B cell (primary cell): ENCODE results near the gene GP1BB. TPM values are rescaled to one million over a fixed set of nuclear protein-coding genes. Genes with fewer than 3 reads are reported as not detected.

Experiments used
- ATAC-seq: fragments of 200-7000 bp; cut with Tn5 transposase; one replicate; pipeline ENCODE4 v1.10.0; 2021; ENCODE audit warnings: low read depth, mild to moderate bottlenecking, moderate number of reproducible peaks, moderate library complexity
- CTCF ChIA-PET: fragments of 350-600 bp; sonication (Branson Sonifier 250); formaldehyde crosslinking; loops from one replicate; lab custom pipeline; 2021; ENCODE audit warnings: antibody characterized with exemption, inconsistent platforms; lab: Charles Lee
- POLR2A ChIA-PET: fragments of 350-600 bp; sonication (Branson Sonifier 250); formaldehyde crosslinking; loops from one replicate; lab custom pipeline; 2021; ENCODE audit warnings: antibody characterized with exemption; lab: Charles Lee
- DNase-seq: peaks from one replicate; pipeline ENCODE4 v3.0.0; 2013
- H2AFZ ChIP-seq: 2 replicates; pipeline ENCODE4 v1.6.1; 2012; ENCODE audit warnings: mild to moderate bottlenecking, low read depth, low read length; ENCODE audit not compliant: insufficient read depth, poor library complexity, severe bottlenecking
- H3K27ac ChIP-seq, 2 donors: 1 replicate in 1 of 2; 2 replicates in 1 of 2; pipeline ENCODE4 v1.5.1; 2012 to 2013; ENCODE audit warnings: low read length in 2 of 2, mild to moderate bottlenecking in 2 of 2, moderate library complexity in 1 of 2
- H3K27me3 ChIP-seq, 4 experiments: fragments of 200-600 bp in 1 of 4; sonication (generic) in 1 of 4; replicated peaks in 1 of 4; 1 replicate in 2 of 4; 2 replicates in 2 of 4; pipeline versions ENCODE4 v1.6.1 to v1.7.0; 2013 to 2016; ENCODE audit warnings: low read length in 3 of 4, mild to moderate bottlenecking in 2 of 4, mixed read lengths in 1 of 4, moderate library complexity in 1 of 4; ENCODE audit not compliant: insufficient read depth in 4 of 4, control insufficient read depth in 3 of 4; ENCODE audit errors: control extremely low read depth in 1 of 4
- H3K36me3 ChIP-seq, 2 experiments: replicated peaks in 1 of 2; 1 replicate in 1 of 2; 2 replicates in 1 of 2; pipeline versions ENCODE4 v1.6.1 to v1.7.1; 2013; ENCODE audit warnings: low read length in 1 of 2; ENCODE audit not compliant: insufficient read depth in 2 of 2, control insufficient read depth in 1 of 2; ENCODE audit errors: control extremely low read depth in 1 of 2, extremely low read depth in 1 of 2
- H3K4me1 ChIP-seq, 2 donors: fragments of 200-600 bp in 1 of 2; sonication (generic) in 1 of 2; 1 replicate in 1 of 2; 2 replicates in 1 of 2; pipeline versions ENCODE4 v1.5.1 to v1.6.1; 2013 to 2017; ENCODE audit warnings: low read length in 2 of 2; ENCODE audit not compliant: control insufficient read depth in 2 of 2, insufficient read depth in 2 of 2
- H3K4me2 ChIP-seq: replicated peaks from 2 replicates; pipeline ENCODE3; 2012; ENCODE audit warnings: mild to moderate bottlenecking, low read depth, low read length; ENCODE audit not compliant: poor library complexity, severe bottlenecking
- H3K4me3 ChIP-seq, 5 experiments: fragments of 200-600 bp in 1 of 5; sonication (generic) in 1 of 5; 1 replicate in 3 of 5; 2 replicates in 2 of 5; pipeline versions ENCODE4 v1.5.1 to v1.7.0; 2011 to 2016; ENCODE audit warnings: low read length in 4 of 5, mild to moderate bottlenecking in 4 of 5, low read depth in 2 of 5, control low read depth in 1 of 5, moderate library complexity in 1 of 5; ENCODE audit not compliant: insufficient read depth in 1 of 5; ENCODE audit errors: control extremely low read depth in 1 of 5, extremely low read depth in 1 of 5
- H3K79me2 ChIP-seq: fragments of 200-600 bp; sonication (generic); one replicate; pipeline ENCODE4 v1.6.0; 2016; ENCODE audit warnings: low read length; ENCODE audit not compliant: control insufficient read depth, insufficient read depth
- H3K9ac ChIP-seq: fragments of 200-600 bp; sonication (generic); 2 replicates; pipeline ENCODE4 v1.6.1; 2017; ENCODE audit warnings: mild to moderate bottlenecking, low read length, moderate library complexity
- H3K9me3 ChIP-seq, 3 donors: one replicate each; pipeline versions ENCODE4 v1.6.1 to v1.7.1; 2013; ENCODE audit warnings: low read length in 2 of 3; ENCODE audit not compliant: control insufficient read depth in 2 of 3, insufficient read depth in 1 of 3; ENCODE audit errors: control extremely low read depth in 1 of 3
- H4K20me1 ChIP-seq: 2 replicates; pipeline ENCODE4 v1.6.0; 2012; ENCODE audit warnings: mild to moderate bottlenecking, low read length; ENCODE audit not compliant: insufficient read depth, control insufficient read depth, poor library complexity, severe bottlenecking
- H3K27ac Mint-ChIP-seq: one replicate; pipeline ENCODE4 v1.8.0; 2021; ENCODE audit warnings: mixed read lengths
- H3K27me3 Mint-ChIP-seq: one replicate; pipeline ENCODE4 v1.8.0; 2021; ENCODE audit warnings: mixed read lengths
- H3K4me1 Mint-ChIP-seq: one replicate; pipeline ENCODE4 v1.8.0; 2021; ENCODE audit warnings: mixed read lengths
- H3K4me3 Mint-ChIP-seq: one replicate; pipeline ENCODE4 v1.8.0; 2021; ENCODE audit warnings: mixed read lengths
- H3K9me3 Mint-ChIP-seq: one replicate; pipeline ENCODE4 v1.8.0; 2022; ENCODE audit warnings: mixed read lengths; ENCODE audit not compliant: insufficient read depth
- EZH2 ChIP-seq: IDR thresholded peaks from 2 replicates; pipeline ENCODE4 v1.6.1; 2012; ENCODE audit warnings: borderline replicate concordance, low read depth, mild to moderate bottlenecking, moderate library complexity, low read length; ENCODE audit not compliant: insufficient read depth, poor library complexity, severe bottlenecking
- WGBS: methylation state at CpG from one replicate; pipeline ENCODE4 v1.1.5; 2013; ENCODE audit warnings: missing lambda C conversion rate; ENCODE audit not compliant: insufficient coverage; 5-methylcytosine and 5-hydroxymethylcytosine counted together
- intact Hi-C: fragments of 100-400 bp; cut with micrococcal nuclease; formaldehyde crosslinking; loops from one replicate; pipeline ENCODE4 v1.10.0; 2022
- polyA plus RNA-seq: library from polyadenylated mRNA; depleted of rRNA; stranded (reverse); fragments of >200 nt; gene quantifications from 2 replicates; pipeline ENCODE4 v1.2.3, GENCODE V29; 2012
- total RNA-seq, 2 donors: library from RNA; stranded (reverse); fragments of 120-200 nt in 1 of 2; gene quantifications; 1 replicate in 1 of 2; 2 replicates in 1 of 2; pipeline versions ENCODE4 v1.2.3 to v1.2.4, GENCODE V29; 2013 to 2022
- TF ChIP-seq, protein P1 (sequence below): fragments of 200-600 bp; IDR thresholded peaks from one replicate; pipeline ENCODE4 v1.8.0; 2022; ENCODE audit warnings: antibody characterized with exemption, mild to moderate bottlenecking

Gene GP1BB
- total and polyA plus RNA-seq, 2 donors (not counting 1 experiment from before 2014, with no cell fraction given), result 0.31 TPM; not detected in 1

DNA sequence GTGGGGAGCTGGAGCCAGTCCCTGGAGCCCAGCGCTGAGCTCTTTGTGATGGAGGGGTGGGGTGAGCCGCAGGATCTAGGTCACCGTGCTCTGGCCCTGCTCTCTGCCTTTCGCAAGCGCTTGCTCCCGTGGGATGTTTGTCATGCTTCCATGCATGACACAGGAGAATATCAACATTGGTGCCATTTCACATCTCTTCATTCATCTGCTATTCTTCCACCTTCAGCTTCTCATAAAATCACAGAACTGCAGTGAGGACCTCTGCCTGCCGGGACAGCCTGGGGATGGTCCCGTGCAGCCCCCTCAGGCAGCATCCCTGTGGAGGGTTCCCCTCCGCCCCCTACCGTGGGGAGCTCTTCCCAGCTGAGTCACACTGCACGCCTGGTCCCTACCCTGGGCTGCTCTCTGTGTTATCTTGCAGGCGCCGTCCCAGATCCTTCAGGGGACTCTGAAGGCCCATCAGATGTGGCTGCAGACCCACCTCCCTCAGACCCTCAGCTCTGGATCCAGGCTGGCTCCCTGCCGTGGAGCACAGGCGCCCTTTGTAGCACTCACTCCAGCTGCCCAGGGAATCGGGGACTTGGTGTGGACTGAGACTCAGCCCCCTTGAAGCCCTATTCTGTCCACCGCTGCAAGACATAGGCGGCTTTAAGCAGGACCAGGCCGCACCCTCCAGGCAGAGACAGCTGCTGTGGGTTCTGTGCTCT is 14.1 kb upstream of the GP1BB start:
- Histone ChIP-seq H3K4me2 (no peak overlapping the region), H3K27ac (no peak overlapping the region), H3K4me3 (no peak overlapping the region), H3K9ac (no peak overlapping the region), H3K36me3 (no peaks in the 10 kb centered on the region), H2AFZ (no peak overlapping the region), H3K9me3 (no peaks in the 10 kb centered on the region), H3K79me2 (no peaks in the 10 kb centered on the region), H4K20me1 (no peaks in the 10 kb centered on the region), H3K4me1 (peaks cover 3% of the 10 kb centered on the region in 2 donors), H3K27me3 (peaks cover 0 to 11% (median 3%) of the 10 kb centered on the region in 4 experiments)
- ChIA-PET CTCF (no interaction called here), POLR2A (no interaction called here)
- WGBS, result 93% methylated on average over 17 of the region's 19 CpGs
- Mint-ChIP-seq H3K27ac (no peak overlapping the region), H3K4me3 (no peak overlapping the region), H3K27me3 (peaks cover 23% of the 10 kb centered on the region), H3K4me1 (peaks cover 2% of the 10 kb centered on the region), H3K9me3 (no peaks in the 10 kb centered on the region)
- no peak for TF ChIP-seq EZH2
- TF ChIP-seq, protein P1, sequence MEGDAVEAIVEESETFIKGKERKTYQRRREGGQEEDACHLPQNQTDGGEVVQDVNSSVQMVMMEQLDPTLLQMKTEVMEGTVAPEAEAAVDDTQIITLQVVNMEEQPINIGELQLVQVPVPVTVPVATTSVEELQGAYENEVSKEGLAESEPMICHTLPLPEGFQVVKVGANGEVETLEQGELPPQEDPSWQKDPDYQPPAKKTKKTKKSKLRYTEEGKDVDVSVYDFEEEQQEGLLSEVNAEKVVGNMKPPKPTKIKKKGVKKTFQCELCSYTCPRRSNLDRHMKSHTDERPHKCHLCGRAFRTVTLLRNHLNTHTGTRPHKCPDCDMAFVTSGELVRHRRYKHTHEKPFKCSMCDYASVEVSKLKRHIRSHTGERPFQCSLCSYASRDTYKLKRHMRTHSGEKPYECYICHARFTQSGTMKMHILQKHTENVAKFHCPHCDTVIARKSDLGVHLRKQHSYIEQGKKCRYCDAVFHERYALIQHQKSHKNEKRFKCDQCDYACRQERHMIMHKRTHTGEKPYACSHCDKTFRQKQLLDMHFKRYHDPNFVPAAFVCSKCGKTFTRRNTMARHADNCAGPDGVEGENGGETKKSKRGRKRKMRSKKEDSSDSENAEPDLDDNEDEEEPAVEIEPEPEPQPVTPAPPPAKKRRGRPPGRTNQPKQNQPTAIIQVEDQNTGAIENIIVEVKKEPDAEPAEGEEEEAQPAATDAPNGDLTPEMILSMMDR, result no peak
- intact Hi-C loops, result no loop called here
- ATAC-seq (no peak), DNase-seq (peak; percentile 2)

DNA sequence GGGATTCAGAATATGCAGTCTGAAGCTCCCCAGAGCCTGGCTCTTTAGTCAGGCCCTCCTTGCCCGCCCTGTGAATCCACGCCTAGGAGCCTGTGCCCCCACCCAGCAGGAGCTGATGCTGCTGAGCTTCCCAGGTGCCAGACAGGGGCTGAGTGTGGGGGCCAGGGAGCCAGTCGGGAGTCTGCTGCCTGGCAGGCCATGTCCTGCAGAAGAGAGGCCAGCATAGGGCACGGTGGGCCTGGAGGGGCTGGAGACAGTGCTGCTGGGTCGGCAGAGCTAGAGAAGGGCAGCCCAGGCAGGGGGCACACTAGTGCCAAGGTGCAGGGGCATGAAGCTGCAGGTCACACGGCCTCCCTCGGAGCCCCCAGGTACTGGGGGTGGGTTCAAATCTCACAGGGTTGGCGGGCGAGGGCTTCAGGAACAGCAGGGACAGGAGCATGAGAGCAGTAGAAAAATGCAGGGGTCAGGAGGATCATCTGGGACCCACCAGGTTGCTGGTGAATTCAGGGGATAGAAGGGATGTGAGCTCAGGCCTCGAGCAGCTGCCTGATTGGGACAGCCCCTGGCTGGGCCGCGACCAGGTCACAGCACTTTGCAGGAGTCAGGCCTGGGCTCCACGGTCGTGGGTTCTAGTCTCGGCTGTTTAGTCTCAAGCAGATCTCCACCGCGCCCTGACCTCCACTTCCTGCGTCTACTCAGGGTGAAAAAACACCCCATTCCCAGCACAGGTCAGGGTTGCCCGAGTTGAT is 13.1 kb upstream of the GP1BB start:
- H3K4me1 Mint-ChIP-seq, result peaks cover 3% of the 10 kb centered on the region
- Histone ChIP-seq H3K79me2 (no peaks in the 10 kb centered on the region), H3K27me3 (peaks cover 0 to 17% (median 7%) of the 10 kb centered on the region in 4 experiments), H3K27ac (no peak overlapping the region), H3K36me3 (no peaks in the 10 kb centered on the region), H3K4me3 (no peak overlapping the region), H4K20me1 (no peaks in the 10 kb centered on the region), H3K4me2 (no peak overlapping the region), H2AFZ (no peak overlapping the region), H3K9me3 (no peaks in the 10 kb centered on the region), H3K9ac (no peak overlapping the region), H3K4me1 (peaks cover 8 to 10% of the 10 kb centered on the region in 2 donors)
- H3K27ac Mint-ChIP-seq, result no peak overlapping the region
- intact Hi-C loops, result no loop called here
- DNase-seq (peak; percentile 2), ATAC-seq (no peak)
- TF ChIP-seq, protein P1, result no peak
- no peak for TF ChIP-seq EZH2
- H3K4me3 Mint-ChIP-seq, result no peak overlapping the region
- ChIA-PET CTCF (no interaction called here), POLR2A (no interaction called here)
- no peaks in the 10 kb centered on the region for H3K9me3 Mint-ChIP-seq
- 83% methylated on average over 19 of the region's 19 CpGs for WGBS
- peaks cover 24% of the 10 kb centered on the region for H3K27me3 Mint-ChIP-seq
